ENCODE measurements around the gene GTSE1.

GTSE1 gene

GRCh38 chr22:46356496-46357480, 60.1 kb downstream of the GTSE1 start:
- DNase-seq, result no peak
- in situ Hi-C loops (cut with HindIII; ENCODE audit: low pct_ligation_motif_present, low pct_unique_long_range_greater_than_20kb, low sequenced_read_pairs), result no loop called here

GRCh38 chr22:46357711-46358520, 61.2 kb downstream of the GTSE1 start:
- no peak for DNase-seq
- in situ Hi-C loops (cut with HindIII; ENCODE audit: low pct_ligation_motif_present, low pct_unique_long_range_greater_than_20kb, low sequenced_read_pairs), result no loop called here

DNA sequence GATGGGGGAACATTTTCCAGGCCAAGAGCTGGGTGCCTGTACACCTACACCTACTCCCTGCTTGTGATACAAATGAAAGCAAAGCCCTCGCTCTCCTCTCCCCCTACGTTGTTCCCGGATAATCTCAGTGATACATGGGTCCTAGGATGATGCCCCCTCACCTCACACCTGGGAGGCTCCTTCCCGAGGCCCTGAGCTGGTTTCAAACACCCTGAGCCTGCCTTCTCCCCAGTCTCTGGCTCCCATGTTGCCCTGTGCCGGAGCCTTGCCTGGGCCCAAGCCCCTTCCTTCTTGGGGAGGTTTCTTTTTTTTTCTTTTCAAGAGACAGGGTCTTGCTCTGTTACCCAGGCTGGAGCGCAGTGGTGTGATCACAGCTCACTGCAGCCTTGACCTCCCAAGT, 62.1 kb downstream of the GTSE1 start:
- in situ Hi-C loops (cut with HindIII; ENCODE audit: low pct_ligation_motif_present, low pct_unique_long_range_greater_than_20kb, low sequenced_read_pairs), result no loop called here
- DNase-seq, result no peak

DNA sequence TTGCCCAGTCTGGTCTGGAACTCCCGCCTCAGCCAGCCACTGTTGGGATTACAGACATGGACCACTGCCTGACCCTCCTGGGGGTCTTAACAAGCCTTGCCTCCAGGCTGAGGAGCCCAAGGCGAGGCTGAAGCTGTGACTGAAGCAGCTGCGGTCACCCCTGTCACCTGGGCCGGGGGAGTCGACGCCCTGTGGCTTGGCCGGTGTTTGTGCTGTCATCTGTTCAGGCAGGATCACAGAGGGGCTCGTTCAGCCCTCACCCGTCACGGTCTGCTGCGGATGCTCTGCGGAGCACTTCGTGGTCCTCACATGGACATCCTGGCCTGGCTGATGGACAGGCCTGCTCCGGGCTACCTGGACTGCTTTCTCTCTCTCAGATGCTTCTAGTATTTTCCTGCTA, 62.7 kb downstream of the GTSE1 start:
- in situ Hi-C loops (cut with HindIII; ENCODE audit: low pct_ligation_motif_present, low pct_unique_long_range_greater_than_20kb, low sequenced_read_pairs), result no loop called here
- DNase-seq, result no peak

- in situ Hi-C loops (cut with HindIII; ENCODE audit: low pct_ligation_motif_present, low pct_unique_long_range_greater_than_20kb, low sequenced_read_pairs), result no loop called here
- DNase-seq, result no peak
Measured at GRCh38 chr22:46360097-46360496, 63.4 kb downstream of the GTSE1 start.

DNA sequence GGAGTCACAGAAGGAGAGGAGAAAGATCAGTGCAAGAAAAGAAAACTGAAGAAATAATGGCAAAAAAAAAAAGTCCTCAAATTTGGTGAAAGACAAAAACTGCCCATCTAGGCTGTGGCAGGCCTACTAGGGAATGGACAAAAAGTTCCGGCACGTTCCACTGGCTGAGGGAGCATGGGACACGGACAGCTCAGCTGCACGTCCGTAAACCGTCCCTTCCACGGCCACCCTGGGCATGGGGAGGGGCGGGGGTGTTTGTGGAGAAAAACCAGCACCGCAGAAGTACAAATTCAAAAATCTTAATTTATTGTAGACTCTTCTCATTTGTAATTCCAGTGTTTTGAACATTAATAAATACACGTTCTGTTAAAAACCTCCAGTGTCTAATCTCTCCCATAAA, 64.2 kb downstream of the GTSE1 start:
- in situ Hi-C loops (cut with HindIII; ENCODE audit: low pct_ligation_motif_present, low pct_unique_long_range_greater_than_20kb, low sequenced_read_pairs), result no loop called here
- DNase-seq, result no peak

DNA sequence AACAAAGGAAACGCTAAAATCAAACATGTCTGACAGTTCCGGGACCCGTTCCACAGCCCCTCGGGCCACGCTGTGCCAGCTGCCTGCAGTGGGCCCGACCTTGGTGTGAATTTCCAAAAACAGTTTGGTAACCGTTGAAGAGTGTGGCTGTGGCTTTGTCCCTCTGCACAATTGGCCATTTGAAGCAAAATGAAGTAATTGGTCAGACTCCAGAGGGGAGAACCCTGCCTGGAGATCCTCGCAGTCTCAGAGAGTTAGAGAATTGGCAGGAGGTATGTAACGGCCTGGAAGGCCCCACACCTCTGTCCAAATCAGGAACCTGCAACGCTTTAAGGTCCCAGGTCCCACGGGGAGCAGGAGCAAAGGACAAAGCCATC, 65.1 kb downstream of the GTSE1 start:
- in situ Hi-C loops (cut with HindIII; ENCODE audit: low pct_ligation_motif_present, low pct_unique_long_range_greater_than_20kb, low sequenced_read_pairs), result no loop called here
- DNase-seq, result no peak

- no peak for DNase-seq
- in situ Hi-C loops (cut with HindIII; ENCODE audit: low pct_ligation_motif_present, low pct_unique_long_range_greater_than_20kb, low sequenced_read_pairs), result no loop called here
Measured at GRCh38 chr22:46362203-46362933, 65.7 kb downstream of the GTSE1 start.

- in situ Hi-C loops (cut with HindIII; ENCODE audit: low pct_ligation_motif_present, low pct_unique_long_range_greater_than_20kb, low sequenced_read_pairs), result no loop called here
- DNase-seq, result no peak
Measured at GRCh38 chr22:46362934-46363515, 66.4 kb downstream of the GTSE1 start.

DNA sequence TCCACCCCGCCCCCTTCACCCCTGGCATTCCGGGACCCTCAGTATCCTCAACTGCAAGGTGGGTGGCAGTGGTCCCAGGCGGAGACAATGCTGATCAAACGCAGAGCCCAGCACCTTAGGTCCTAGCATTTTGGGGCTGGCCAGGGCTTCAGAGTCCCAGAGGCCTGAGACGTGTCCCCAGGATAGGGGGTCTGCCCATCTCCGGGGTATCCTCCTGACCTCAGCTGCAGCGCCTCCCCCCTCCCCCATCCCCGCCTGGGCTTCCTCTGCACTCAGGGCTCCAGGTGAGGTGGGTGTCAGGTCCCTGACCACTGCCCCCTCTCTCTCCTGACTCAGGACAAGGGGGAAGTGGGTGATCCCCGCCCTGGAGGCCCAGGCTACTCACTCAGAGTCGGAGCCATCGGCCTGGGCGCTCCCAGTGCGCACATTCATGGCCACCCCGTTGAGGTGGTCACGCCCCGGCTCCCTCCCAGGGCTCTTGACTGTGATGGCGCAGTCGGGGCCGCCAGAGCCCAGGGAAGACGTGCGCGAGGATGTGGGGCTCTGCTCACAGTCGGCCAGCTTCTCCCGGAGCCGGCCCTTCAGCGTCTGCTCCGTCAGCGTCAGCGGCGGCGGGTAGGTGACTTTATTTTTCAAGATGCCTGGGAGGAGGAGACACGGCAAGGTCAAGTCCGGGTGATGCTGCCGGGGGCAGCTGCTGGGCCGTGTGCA, 67.1 kb downstream of the GTSE1 start:
- in situ Hi-C loops (cut with HindIII; ENCODE audit: low pct_ligation_motif_present, low pct_unique_long_range_greater_than_20kb, low sequenced_read_pairs), result no loop called here
- no peak for DNase-seq

GRCh38 chr22:46364341-46365165, 67.9 kb downstream of the GTSE1 start:
- in situ Hi-C loops (cut with HindIII; ENCODE audit: low pct_ligation_motif_present, low pct_unique_long_range_greater_than_20kb, low sequenced_read_pairs), result no loop called here

DNA sequence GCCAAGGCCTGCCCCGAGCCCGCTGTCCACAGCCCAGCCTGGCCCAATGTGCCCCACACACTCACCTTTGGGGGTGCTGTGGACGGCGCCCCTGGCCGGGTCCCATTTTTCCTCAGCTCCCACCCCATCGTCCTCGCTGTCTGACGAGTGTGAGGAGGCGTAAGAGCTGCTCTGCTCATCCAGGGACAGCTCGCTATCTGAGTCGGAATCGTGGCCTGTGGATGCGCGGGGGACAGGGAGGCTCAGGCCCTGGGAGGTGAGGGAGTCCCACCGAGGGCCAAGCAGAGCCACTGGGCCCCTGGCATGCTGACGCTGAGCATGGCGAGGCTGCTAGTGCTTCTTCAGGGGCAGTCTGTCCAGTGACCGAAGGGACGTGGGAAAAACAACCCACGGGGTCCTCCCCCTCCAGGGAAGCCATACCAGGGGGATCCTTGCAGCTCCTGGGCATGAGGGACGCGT, 68.5 kb downstream of the GTSE1 start:
- DNase-seq, result no peak
- in situ Hi-C loops (cut with HindIII; ENCODE audit: low pct_ligation_motif_present, low pct_unique_long_range_greater_than_20kb, low sequenced_read_pairs), result no loop called here

More at GRCh38 chr22:46364341-46365165, 67.9 kb downstream of the GTSE1 start:
- DNase-seq, result no peak

DNA sequence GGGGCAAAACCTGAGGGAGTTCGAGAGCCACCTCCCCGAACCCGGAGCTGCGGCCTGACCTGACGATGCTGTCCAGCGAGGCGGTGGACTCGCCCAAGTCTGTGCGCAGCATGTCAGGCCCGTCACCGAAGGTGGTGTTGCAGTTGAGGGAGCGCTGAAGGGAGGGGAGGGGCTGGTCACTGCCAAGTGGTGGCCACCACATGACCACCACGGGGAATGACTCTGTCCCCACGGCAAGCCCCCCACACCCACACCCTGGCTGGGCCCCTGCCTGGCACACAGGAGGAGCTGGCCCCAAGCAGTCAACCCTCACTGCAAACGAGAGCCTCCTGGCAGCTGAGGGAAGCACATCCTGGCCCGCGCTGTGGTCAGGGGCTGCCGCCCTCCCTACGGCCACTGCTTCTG, 69.7 kb downstream of the GTSE1 start:
- DNase-seq, result no peak
- in situ Hi-C loops (cut with HindIII; ENCODE audit: low pct_ligation_motif_present, low pct_unique_long_range_greater_than_20kb, low sequenced_read_pairs), result no loop called here

DNA sequence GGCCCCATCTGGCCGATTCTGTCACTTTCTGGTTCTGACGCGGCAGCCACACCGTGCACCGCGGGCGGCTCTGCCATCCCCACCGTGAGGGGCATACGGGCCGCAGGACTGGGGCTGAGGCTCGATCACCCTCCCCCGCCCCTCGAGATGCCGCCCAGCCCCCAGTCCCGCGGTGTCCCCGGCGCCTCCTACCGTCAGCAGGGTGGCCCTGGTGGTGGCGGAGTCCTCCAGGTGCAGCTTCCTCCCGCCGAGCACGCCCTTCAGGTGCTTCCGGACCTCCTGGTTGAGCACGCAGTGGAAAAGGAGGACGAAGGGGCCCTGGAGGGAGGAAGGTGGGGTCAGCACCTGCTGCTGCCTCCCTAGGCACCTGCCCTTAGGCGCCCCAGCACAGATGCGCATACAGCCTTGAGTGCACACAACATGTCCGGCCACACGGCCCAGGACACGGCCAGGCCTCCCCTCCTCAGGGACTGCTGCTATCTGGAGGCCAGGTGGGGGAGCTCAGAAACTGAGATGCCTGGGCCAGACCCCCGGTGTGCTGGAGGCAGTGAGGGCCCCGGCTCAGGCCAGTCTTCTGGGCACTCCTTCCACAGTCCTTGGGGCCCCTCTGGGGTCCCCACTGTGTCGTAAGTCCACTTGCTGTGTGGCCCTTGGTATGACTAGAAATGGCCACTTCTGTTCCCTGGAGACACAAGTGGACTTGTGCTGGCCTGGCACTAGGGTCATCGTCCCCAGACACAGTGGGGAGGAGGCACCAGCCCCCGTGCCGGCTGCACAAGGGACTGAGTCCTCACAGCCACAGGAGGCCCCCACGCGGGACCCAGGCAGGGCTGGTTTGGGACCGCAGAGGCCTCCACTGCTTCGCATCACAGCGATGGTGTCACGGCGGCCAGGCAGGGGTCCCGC, 70.4 kb downstream of the GTSE1 start:
- no peak for DNase-seq
- in situ Hi-C loops (cut with HindIII; ENCODE audit: low pct_ligation_motif_present, low pct_unique_long_range_greater_than_20kb, low sequenced_read_pairs), result no loop called here

GRCh38 chr22:46367707-46368191, 71.1 kb downstream of the GTSE1 start:
- in situ Hi-C loops (cut with HindIII; ENCODE audit: low pct_ligation_motif_present, low pct_unique_long_range_greater_than_20kb, low sequenced_read_pairs), result no loop called here
- DNase-seq, result peak; percentile 52

DNA sequence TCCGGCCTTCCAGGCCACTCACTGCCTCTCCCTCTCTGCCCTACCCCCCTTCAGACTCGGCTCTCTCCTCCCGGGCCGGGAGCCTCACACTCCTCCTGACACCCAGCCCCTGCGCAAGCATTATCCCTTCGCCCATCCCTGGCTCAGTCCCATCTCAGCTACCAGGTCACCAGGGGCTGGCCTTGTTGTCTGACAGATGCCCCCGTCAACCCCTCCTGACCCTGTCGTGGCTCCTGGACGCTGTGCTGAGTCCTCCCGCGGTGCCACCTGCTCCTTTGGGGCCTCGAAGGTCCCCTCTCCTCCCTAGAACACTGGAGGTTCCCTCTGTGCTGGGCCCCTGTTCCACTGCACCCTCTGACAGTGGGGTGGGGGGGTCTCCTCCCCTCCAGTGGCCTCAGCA, 71.8 kb downstream of the GTSE1 start:
- no peak for DNase-seq
- in situ Hi-C loops (cut with HindIII; ENCODE audit: low pct_ligation_motif_present, low pct_unique_long_range_greater_than_20kb, low sequenced_read_pairs), result no loop called here
